ENCODE data around the gene TRIL.
A peak's percentile ranks its signal among the peaks of the same experiment; 100 is the strongest.

TRIL gene

DNA sequence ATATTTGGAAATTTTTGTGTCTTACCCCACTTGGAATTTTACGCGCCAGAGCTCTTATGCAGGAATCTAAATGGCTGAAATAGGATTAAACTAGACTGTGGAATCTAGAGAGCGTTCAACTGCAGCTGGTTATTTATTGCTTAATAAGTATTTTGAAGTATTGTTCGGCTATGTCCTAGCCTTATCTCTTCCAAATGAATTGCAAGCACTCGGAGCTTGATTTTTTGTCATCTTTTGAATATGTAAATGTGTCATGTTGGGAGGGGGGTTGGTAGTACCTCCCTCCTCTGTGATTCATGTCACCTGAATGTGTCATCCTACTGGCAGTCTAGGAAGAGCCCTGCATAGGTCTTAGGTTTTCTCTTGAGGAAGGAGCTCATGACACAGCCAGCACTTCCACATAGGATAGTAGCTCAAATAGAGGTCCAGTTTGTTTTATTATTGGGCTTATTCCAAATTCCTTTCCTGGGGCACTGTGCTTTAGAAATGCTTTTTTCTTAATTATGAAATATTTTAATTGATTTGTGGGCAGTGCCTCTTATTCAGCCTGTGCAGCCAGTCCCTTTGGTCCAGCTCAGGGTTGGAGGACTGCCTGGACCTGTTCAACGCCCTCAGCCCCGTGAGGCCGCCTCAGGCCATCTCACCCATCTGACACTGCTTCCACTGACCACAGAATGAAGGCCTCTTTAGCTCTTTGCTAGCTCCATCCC is 22.5 kb upstream of the TRIL start:
- H3K23ac ChIP-seq (ENCODE audit: low read length), result no peak overlapping the region
- no peak overlapping the region for H2AK5ac ChIP-seq (ENCODE audit: low read length)
- H2BK15ac ChIP-seq (replicated peaks; ENCODE audit: low read depth), result peak overlapping the region; percentile 9
- H3K36me3 ChIP-seq (ENCODE audit: control insufficient read depth, insufficient read depth, low read length), result no peaks in the 10 kb centered on the region
- no peak overlapping the region for H3K56ac ChIP-seq (ENCODE audit: low read length)
- H3K4me2 ChIP-seq (ENCODE audit: low read length), result no peak overlapping the region
- no peaks in the 10 kb centered on the region for H3K79me2 ChIP-seq (ENCODE audit: control insufficient read depth, insufficient read depth, low read length)
- H2BK5ac ChIP-seq (ENCODE audit: low read length), result no peak overlapping the region
- H3K27me3 ChIP-seq (ENCODE audit: insufficient read depth, low read length, poor library complexity), result no peaks in the 10 kb centered on the region
- no peak overlapping the region for H3K4me3 ChIP-seq (ENCODE audit: low read length)
- no peak overlapping the region for H3K9ac ChIP-seq (ENCODE audit: low read length)
- no CpG with 5 or more reads among the region's 8 CpGs for WGBS (ENCODE audit: extremely low coverage, insufficient coverage, low lambda C conversion rate)
- no peak overlapping the region for H4K8ac ChIP-seq (ENCODE audit: low read depth, low read length)
- peaks cover 5% of the 10 kb centered on the region for H3K4me1 ChIP-seq (ENCODE audit: control insufficient read depth, low read depth, low read length)
- H3K4ac ChIP-seq (ENCODE audit: low read depth, low read length), result no peak overlapping the region
- no peak overlapping the region for H2BK120ac ChIP-seq (ENCODE audit: low read depth, low read length)
- H3K79me1 ChIP-seq (ENCODE audit: low read length), result no peaks in the 10 kb centered on the region
- H3K27ac ChIP-seq (ENCODE audit: low read depth, low read length), result no peak overlapping the region
- DNase-seq, result peak; percentile 85
- no peak overlapping the region for H3K18ac ChIP-seq (ENCODE audit: low read length)
- no peak overlapping the region for H4K5ac ChIP-seq (ENCODE audit: low read length)

DNA sequence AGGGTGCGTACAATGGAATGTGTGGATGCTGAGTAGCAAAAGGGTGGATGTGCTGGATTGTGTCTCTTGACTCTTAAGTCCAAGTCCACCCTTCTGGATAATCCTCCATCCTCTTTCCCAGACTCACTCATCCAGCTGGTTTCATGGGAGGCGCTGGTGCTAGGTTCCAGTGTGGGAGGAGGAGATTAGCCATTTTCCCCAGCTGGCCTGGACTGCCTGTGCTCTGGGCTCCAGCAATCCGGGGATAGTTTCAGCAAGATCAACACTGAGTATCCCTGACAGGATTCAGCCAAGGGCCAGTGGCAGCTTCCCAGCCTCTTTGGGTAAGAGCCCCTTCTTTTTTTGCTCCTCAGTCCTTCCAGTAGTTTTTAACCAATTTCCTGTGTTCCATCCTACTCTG is 21.6 kb upstream of the TRIL start:
- Histone ChIP-seq H2AK5ac (ENCODE audit: low read length) (no peak overlapping the region), H4K8ac (ENCODE audit: low read depth, low read length) (no peak overlapping the region), H3K79me2 (ENCODE audit: control insufficient read depth, insufficient read depth, low read length) (no peaks in the 10 kb centered on the region), H2BK120ac (ENCODE audit: low read depth, low read length) (no peak overlapping the region), H3K27me3 (ENCODE audit: insufficient read depth, low read length, poor library complexity) (no peaks in the 10 kb centered on the region), H3K27ac (ENCODE audit: low read depth, low read length) (no peak overlapping the region), H3K4me3 (ENCODE audit: low read length) (no peak overlapping the region), H3K56ac (ENCODE audit: low read length) (no peak overlapping the region), H2BK15ac (replicated peaks; ENCODE audit: low read depth) (no peak overlapping the region), H3K23ac (ENCODE audit: low read length) (no peak overlapping the region), H3K9ac (ENCODE audit: low read length) (no peak overlapping the region), H3K18ac (ENCODE audit: low read length) (no peak overlapping the region), H3K4me1 (ENCODE audit: control insufficient read depth, low read depth, low read length) (peaks cover 5% of the 10 kb centered on the region), H3K4me2 (ENCODE audit: low read length) (no peak overlapping the region), H2BK5ac (ENCODE audit: low read length) (no peak overlapping the region), H3K79me1 (ENCODE audit: low read length) (no peaks in the 10 kb centered on the region), H3K36me3 (ENCODE audit: control insufficient read depth, insufficient read depth, low read length) (no peaks in the 10 kb centered on the region), H3K4ac (ENCODE audit: low read depth, low read length) (no peak overlapping the region), H4K5ac (ENCODE audit: low read length) (no peak overlapping the region)
- DNase-seq, result no peak
- no CpG with 5 or more reads among the region's 3 CpGs for WGBS (ENCODE audit: extremely low coverage, insufficient coverage, low lambda C conversion rate)

DNA sequence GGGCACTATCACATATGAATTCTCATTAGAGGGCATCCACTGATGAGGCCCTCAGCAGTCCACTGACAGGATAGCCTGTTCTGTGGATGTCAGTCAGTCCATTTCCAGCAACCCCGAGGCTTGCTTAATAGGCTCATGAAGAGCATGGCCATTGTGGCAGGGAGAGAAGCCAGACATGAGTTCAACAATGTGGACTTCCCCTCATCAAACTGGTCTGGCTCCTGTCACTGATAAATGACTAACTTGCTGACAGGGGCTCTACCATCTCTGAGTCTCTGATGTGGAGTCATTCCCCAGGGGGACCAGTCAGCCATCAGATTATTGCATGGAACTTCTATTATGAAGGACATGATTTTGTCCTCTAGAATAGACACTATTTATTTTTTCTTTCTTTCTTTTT is 19.8 kb upstream of the TRIL start:
- H3K4me1 ChIP-seq (ENCODE audit: control insufficient read depth, low read depth, low read length), result peaks cover 5% of the 10 kb centered on the region
- no peak overlapping the region for H4K5ac ChIP-seq (ENCODE audit: low read length)
- H3K36me3 ChIP-seq (ENCODE audit: control insufficient read depth, insufficient read depth, low read length), result no peaks in the 10 kb centered on the region
- no peak overlapping the region for H3K23ac ChIP-seq (ENCODE audit: low read length)
- no peaks in the 10 kb centered on the region for H3K79me1 ChIP-seq (ENCODE audit: low read length)
- WGBS (ENCODE audit: extremely low coverage, insufficient coverage, low lambda C conversion rate), result no CpG with 5 or more reads among the region's 1 CpG
- H3K4ac ChIP-seq (ENCODE audit: low read depth, low read length), result no peak overlapping the region
- H4K8ac ChIP-seq (ENCODE audit: low read depth, low read length), result no peak overlapping the region
- H3K18ac ChIP-seq (ENCODE audit: low read length), result no peak overlapping the region
- DNase-seq, result no peak
- H3K27me3 ChIP-seq (ENCODE audit: insufficient read depth, low read length, poor library complexity), result no peaks in the 10 kb centered on the region
- H2AK5ac ChIP-seq (ENCODE audit: low read length), result no peak overlapping the region
- no peak overlapping the region for H3K4me2 ChIP-seq (ENCODE audit: low read length)
- no peak overlapping the region for H3K27ac ChIP-seq (ENCODE audit: low read depth, low read length)
- no peak overlapping the region for H2BK5ac ChIP-seq (ENCODE audit: low read length)
- no peaks in the 10 kb centered on the region for H3K79me2 ChIP-seq (ENCODE audit: control insufficient read depth, insufficient read depth, low read length)
- no peak overlapping the region for H2BK15ac ChIP-seq (replicated peaks; ENCODE audit: low read depth)
- no peak overlapping the region for H3K4me3 ChIP-seq (ENCODE audit: low read length)
- no peak overlapping the region for H3K56ac ChIP-seq (ENCODE audit: low read length)
- no peak overlapping the region for H3K9ac ChIP-seq (ENCODE audit: low read length)
- no peak overlapping the region for H2BK120ac ChIP-seq (ENCODE audit: low read depth, low read length)

DNA sequence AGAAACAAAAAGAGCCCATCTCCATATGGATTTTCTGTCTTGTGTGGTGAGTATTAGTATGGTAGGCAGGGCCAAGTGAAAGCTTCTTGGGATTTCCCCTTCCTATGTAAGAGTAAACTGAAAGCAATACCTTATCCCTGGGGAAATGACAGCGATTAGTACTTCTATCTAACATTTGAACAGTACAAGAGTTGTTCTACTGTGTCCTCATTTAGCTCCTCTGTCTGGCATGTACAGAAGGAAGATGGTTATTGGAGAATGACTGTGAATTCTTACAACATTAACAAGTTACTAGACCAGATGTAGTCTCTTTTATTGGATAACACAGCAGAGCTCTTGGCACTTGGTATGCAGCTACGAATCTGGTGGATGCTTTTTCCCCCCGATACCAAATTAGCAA is 17.9 kb upstream of the TRIL start:
- no peak overlapping the region for H3K23ac ChIP-seq (ENCODE audit: low read length)
- no peak overlapping the region for H3K9ac ChIP-seq (ENCODE audit: low read length)
- no peak overlapping the region for H2BK120ac ChIP-seq (ENCODE audit: low read depth, low read length)
- H4K5ac ChIP-seq (ENCODE audit: low read length), result no peak overlapping the region
- no peak overlapping the region for H2BK15ac ChIP-seq (replicated peaks; ENCODE audit: low read depth)
- H3K4me1 ChIP-seq (ENCODE audit: control insufficient read depth, low read depth, low read length), result peaks cover 2% of the 10 kb centered on the region
- H3K36me3 ChIP-seq (ENCODE audit: control insufficient read depth, insufficient read depth, low read length), result no peaks in the 10 kb centered on the region
- no peaks in the 10 kb centered on the region for H3K79me1 ChIP-seq (ENCODE audit: low read length)
- H3K27ac ChIP-seq (ENCODE audit: low read depth, low read length), result no peak overlapping the region
- DNase-seq, result no peak
- no peak overlapping the region for H3K4me2 ChIP-seq (ENCODE audit: low read length)
- no peak overlapping the region for H3K4ac ChIP-seq (ENCODE audit: low read depth, low read length)
- H4K8ac ChIP-seq (ENCODE audit: low read depth, low read length), result no peak overlapping the region
- H3K79me2 ChIP-seq (ENCODE audit: control insufficient read depth, insufficient read depth, low read length), result no peaks in the 10 kb centered on the region
- H2AK5ac ChIP-seq (ENCODE audit: low read length), result no peak overlapping the region
- no peak overlapping the region for H3K4me3 ChIP-seq (ENCODE audit: low read length)
- no peaks in the 10 kb centered on the region for H3K27me3 ChIP-seq (ENCODE audit: insufficient read depth, low read length, poor library complexity)
- WGBS (ENCODE audit: extremely low coverage, insufficient coverage, low lambda C conversion rate), result no CpG with 5 or more reads among the region's 3 CpGs
- H3K18ac ChIP-seq (ENCODE audit: low read length), result no peak overlapping the region
- H2BK5ac ChIP-seq (ENCODE audit: low read length), result no peak overlapping the region
- H3K56ac ChIP-seq (ENCODE audit: low read length), result no peak overlapping the region

DNA sequence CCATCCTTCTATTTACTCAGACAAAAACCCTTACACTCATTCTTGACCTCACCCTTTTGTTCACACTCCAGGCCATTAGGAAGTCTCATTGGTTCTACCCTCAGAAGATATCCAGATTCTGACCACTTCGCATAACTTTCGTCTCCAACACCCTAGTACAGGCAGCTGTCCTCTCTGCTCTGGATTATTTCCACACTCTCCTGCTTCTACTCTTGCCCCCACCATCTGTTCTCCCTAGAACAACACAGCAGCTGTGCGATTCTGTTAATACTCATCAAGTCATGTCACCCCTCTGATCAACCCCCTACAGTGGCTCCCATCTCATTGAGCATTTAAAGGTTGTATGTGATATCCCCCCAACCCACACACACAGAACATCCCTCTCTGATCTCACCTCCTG is 15.5 kb upstream of the TRIL start:
- no peak overlapping the region for H3K9ac ChIP-seq (ENCODE audit: low read length)
- no peak overlapping the region for H2BK15ac ChIP-seq (replicated peaks; ENCODE audit: low read depth)
- H3K56ac ChIP-seq (ENCODE audit: low read length), result no peak overlapping the region
- H4K8ac ChIP-seq (ENCODE audit: low read depth, low read length), result no peak overlapping the region
- H3K4me2 ChIP-seq (ENCODE audit: low read length), result no peak overlapping the region
- no peaks in the 10 kb centered on the region for H3K27me3 ChIP-seq (ENCODE audit: insufficient read depth, low read length, poor library complexity)
- no peak overlapping the region for H2BK5ac ChIP-seq (ENCODE audit: low read length)
- DNase-seq, result no peak
- no peak overlapping the region for H2BK120ac ChIP-seq (ENCODE audit: low read depth, low read length)
- WGBS (ENCODE audit: extremely low coverage, insufficient coverage, low lambda C conversion rate), result no CpG with 5 or more reads among the region's 3 CpGs
- no peaks in the 10 kb centered on the region for H3K79me2 ChIP-seq (ENCODE audit: control insufficient read depth, insufficient read depth, low read length)
- H3K36me3 ChIP-seq (ENCODE audit: control insufficient read depth, insufficient read depth, low read length), result no peaks in the 10 kb centered on the region
- no peak overlapping the region for H3K27ac ChIP-seq (ENCODE audit: low read depth, low read length)
- no peak overlapping the region for H3K4me3 ChIP-seq (ENCODE audit: low read length)
- H3K79me1 ChIP-seq (ENCODE audit: low read length), result no peaks in the 10 kb centered on the region
- H4K5ac ChIP-seq (ENCODE audit: low read length), result no peak overlapping the region
- H3K4me1 ChIP-seq (ENCODE audit: control insufficient read depth, low read depth, low read length), result no peaks in the 10 kb centered on the region
- no peak overlapping the region for H3K18ac ChIP-seq (ENCODE audit: low read length)
- H2AK5ac ChIP-seq (ENCODE audit: low read length), result no peak overlapping the region
- no peak overlapping the region for H3K23ac ChIP-seq (ENCODE audit: low read length)
- H3K4ac ChIP-seq (ENCODE audit: low read depth, low read length), result no peak overlapping the region

DNA sequence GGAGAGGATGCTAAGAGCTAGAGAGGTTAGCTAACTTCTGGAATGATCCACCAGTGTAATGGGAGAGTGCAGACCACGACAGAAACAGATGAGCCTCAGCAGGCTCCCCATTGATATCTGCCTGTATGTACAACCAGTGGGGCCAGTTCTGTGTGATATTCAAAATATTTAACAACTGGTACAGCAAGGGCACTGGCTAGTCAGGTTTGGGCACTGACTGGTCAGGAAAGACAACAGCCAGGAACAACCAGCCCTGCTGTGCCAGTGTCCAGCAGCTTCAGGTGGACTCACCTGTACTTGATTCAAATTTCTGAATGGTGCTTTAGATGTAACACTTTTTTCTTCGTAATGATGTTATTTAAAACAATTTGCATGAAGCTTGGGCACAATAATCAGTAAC is 5.9 kb upstream of the TRIL start:
- Histone ChIP-seq H3K23ac (ENCODE audit: low read length) (no peak overlapping the region), H3K56ac (ENCODE audit: low read length) (no peak overlapping the region), H4K8ac (ENCODE audit: low read depth, low read length) (no peak overlapping the region), H2AK5ac (ENCODE audit: low read length) (no peak overlapping the region), H3K79me2 (ENCODE audit: control insufficient read depth, insufficient read depth, low read length) (no peaks in the 10 kb centered on the region), H2BK15ac (replicated peaks; ENCODE audit: low read depth) (no peak overlapping the region), H3K18ac (ENCODE audit: low read length) (no peak overlapping the region), H3K4me1 (ENCODE audit: control insufficient read depth, low read depth, low read length) (peaks cover 2% of the 10 kb centered on the region), H3K36me3 (ENCODE audit: control insufficient read depth, insufficient read depth, low read length) (no peaks in the 10 kb centered on the region), H3K4me3 (ENCODE audit: low read length) (no peak overlapping the region), H2BK120ac (ENCODE audit: low read depth, low read length) (no peak overlapping the region), H3K4me2 (ENCODE audit: low read length) (no peak overlapping the region), H3K4ac (ENCODE audit: low read depth, low read length) (no peak overlapping the region), H3K79me1 (ENCODE audit: low read length) (no peaks in the 10 kb centered on the region), H3K27me3 (ENCODE audit: insufficient read depth, low read length, poor library complexity) (no peaks in the 10 kb centered on the region), H2BK5ac (ENCODE audit: low read length) (no peak overlapping the region), H4K5ac (ENCODE audit: low read length) (no peak overlapping the region), H3K9ac (ENCODE audit: low read length) (no peak overlapping the region), H3K27ac (ENCODE audit: low read depth, low read length) (no peak overlapping the region)
- no CpG with 5 or more reads among the region's 2 CpGs for WGBS (ENCODE audit: extremely low coverage, insufficient coverage, low lambda C conversion rate)
- DNase-seq, result no peak

Measured in mesendoderm (in vitro differentiated cells).